ENCODE results near the gene AVP.
"Not testable (repeated sequence)": the region's sequence is repeated elsewhere in the genome, so short reads cannot be mapped to it uniquely, and the experiment has no call there.

DNA sequence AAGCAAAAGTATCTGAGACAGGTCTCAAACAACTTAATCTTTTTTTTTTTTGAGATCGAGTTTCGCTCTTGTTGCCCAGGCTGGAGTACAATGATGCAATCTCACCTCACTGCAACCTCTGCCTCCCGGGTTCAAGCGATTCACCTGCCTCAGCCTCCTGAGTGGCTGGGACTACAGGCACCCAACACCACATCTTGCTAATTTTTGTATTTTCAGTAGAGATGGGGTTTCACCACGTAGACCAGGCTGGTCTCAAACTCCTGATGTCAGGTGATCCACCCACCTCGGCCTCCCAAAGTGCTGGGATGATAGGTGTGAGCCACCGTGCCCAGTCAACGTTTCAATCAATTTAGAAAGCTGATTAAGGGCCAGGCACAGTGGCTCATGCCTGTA lies 11.3 kb downstream of the AVP start:
- not testable (repeated sequence) for TF ChIP-seq POLR2A (IDR thresholded peaks at IDR 0.05)
- TF ChIP-seq, protein P1, sequence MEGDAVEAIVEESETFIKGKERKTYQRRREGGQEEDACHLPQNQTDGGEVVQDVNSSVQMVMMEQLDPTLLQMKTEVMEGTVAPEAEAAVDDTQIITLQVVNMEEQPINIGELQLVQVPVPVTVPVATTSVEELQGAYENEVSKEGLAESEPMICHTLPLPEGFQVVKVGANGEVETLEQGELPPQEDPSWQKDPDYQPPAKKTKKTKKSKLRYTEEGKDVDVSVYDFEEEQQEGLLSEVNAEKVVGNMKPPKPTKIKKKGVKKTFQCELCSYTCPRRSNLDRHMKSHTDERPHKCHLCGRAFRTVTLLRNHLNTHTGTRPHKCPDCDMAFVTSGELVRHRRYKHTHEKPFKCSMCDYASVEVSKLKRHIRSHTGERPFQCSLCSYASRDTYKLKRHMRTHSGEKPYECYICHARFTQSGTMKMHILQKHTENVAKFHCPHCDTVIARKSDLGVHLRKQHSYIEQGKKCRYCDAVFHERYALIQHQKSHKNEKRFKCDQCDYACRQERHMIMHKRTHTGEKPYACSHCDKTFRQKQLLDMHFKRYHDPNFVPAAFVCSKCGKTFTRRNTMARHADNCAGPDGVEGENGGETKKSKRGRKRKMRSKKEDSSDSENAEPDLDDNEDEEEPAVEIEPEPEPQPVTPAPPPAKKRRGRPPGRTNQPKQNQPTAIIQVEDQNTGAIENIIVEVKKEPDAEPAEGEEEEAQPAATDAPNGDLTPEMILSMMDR (IDR thresholded peaks at IDR 0.05): not testable (repeated sequence)

Measured in vagina (tissue), 2 donors.